GM21576 (cell line): Measurements from ENCODE around the gene MISFA.
"Not testable (repeated sequence)": the region's sequence is repeated elsewhere in the genome, so short reads cannot be mapped to it uniquely, and the experiment has no call there.

Experiments
- ATAC-seq: cut with Tn5 transposase; IDR thresholded peaks from one replicate; pipeline ENCODE4 v1.9.1; 2021; ENCODE audit warnings: mild to moderate bottlenecking, moderate library complexity; ENCODE audit not compliant: unreplicated experiment

Gene MISFA

GRCh38 chr11:18599739-18600230 lies at the start of gene MISFA:
MISFA (plus strand) TSS chr11:18599789; CDS start chr11:18599929, 140 bp downstream.
- no peak for ATAC-seq

- no peak for ATAC-seq
These were observed 36.4 kb upstream of the MISFA start for GRCh38 chr11:18563090-18563730.

- ATAC-seq, result no peak
These were observed 35.4 kb upstream of the MISFA start for GRCh38 chr11:18564149-18564548.

GRCh38 chr11:18566406-18566805 lies 33.2 kb upstream of the MISFA start:
- ATAC-seq, result no peak

- no peak for ATAC-seq
These were observed 32.5 kb upstream of the MISFA start for GRCh38 chr11:18567081-18567480.

- no peak for ATAC-seq
These were observed 24.2 kb upstream of the MISFA start for GRCh38 chr11:18575361-18575760.

DNA sequence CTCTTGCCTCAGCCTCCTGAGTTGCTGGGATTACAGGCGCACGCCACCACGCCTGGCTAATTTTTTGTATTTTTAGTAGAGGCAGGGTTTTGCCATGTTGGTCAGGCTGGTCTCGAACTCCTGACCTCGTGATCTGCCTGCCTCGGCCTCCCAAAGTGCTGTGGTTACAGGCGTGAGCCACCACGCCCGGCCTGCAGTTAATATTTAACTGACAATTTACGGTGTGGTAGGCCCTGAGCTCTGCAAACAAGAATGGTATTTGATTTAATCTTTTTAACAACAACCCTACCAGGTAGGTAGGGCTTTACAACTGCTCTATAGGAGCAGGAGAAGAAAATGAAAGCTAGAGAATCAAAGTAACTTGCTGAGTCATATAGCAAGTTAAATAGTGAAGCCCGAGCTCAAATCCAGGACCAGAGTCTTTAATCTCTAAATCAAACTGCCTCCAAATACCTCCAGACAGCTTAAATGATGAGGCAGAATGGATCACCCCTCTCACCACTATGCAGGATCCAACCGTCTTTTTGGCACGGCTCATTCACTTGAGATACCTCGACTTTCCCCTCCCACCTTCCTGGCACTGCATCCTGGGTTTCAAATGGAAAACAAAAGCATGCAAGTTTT lies 20.5 kb upstream of the MISFA start:
- no peak for ATAC-seq

DNA sequence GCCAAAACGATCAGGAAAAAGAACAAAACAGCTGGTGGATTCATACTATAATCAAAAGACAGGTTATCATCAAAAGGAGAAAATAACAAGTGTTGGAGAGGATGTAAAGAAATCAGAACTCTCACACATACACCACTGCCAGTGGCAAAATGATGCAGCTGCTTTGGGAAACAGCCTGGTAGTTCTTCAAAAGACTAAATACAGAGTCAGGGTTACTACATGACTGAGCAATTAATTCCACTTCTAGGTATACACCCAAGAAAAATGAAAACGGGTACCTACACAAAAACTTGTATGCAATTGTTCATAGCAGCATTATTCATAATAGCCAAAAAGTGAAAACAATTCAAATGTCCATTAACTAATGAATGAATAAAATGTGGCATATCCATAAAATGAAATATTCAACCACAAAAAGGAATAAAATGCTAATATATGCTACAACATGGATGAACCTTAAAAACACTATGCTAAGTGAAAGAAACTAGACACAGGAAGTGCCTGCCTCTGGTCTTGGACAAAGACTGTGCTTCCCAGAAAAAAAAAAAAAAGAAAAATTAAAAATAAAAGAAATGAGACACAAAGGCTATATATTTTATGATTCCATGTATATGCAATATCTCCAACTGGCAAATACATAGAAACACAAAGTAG lies 19.3 kb upstream of the MISFA start:
- ATAC-seq, result no peak

GRCh38 chr11:18581825-18582224 lies 17.8 kb upstream of the MISFA start:
- no peak for ATAC-seq

GRCh38 chr11:18588297-18589252 lies 11.0 kb upstream of the MISFA start, which contains the start of gene UEVLD:
UEVLD (minus strand) TSS chr11:18588734; CDS start chr11:18588654, 80 bp downstream.
- peak; percentile 53 for ATAC-seq

- ATAC-seq, result no peak
These were observed 9.0 kb upstream of the MISFA start for GRCh38 chr11:18590571-18590970.

DNA sequence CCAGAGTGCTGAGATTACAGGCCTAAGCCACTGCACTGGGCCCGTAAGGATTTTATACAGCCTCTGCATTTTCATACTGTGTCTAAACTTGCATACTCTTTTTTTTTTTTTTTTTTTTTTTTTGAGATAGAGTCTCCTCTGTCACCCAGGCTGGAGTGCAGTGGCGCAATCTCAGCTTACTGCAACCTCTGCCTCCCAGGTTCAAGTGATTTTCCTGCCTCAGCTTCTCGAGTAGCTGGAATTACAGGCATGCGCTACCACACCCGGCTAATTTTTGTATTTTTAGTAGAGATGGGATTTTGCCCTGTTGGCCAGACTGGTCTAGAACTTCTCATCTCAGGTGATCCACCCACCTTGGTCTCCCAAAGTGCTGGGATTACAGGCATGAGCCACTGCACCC lies 5.5 kb upstream of the MISFA start:
- ATAC-seq, result not testable (repeated sequence)

- no peak for ATAC-seq
These were observed 4.4 kb upstream of the MISFA start for GRCh38 chr11:18594999-18595749.

DNA sequence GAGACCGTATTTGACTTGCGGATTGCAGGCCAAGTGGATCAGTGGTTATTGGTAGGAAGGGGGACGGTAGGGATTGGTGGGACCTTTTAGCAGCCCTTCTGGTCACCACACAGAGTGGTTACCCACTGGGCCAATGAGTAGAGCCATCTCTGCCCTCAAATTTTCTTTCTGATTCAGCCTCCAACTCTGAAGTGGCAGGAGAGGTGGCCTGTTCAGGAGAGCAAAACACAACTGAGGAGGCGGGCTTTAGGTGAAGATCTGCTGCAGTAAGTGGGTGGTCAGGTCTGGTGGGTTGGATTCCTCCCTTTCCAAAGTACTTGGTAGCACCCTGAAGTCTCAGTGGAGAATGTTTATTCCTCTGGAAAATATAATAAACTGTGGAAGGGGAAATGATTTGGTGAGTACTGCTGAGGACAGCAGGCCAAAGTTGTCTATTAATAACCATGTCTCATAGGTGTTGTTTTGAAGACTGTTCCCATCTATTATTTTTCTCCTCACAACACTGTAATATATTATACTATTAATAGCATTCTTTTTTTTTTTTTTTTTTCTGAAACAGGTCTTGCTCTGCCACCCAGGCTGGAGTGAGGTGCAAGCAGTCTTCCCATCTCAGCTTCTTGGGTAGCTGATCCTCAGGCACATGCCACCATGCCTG lies 1.5 kb downstream of the MISFA start:
- no peak for ATAC-seq

DNA sequence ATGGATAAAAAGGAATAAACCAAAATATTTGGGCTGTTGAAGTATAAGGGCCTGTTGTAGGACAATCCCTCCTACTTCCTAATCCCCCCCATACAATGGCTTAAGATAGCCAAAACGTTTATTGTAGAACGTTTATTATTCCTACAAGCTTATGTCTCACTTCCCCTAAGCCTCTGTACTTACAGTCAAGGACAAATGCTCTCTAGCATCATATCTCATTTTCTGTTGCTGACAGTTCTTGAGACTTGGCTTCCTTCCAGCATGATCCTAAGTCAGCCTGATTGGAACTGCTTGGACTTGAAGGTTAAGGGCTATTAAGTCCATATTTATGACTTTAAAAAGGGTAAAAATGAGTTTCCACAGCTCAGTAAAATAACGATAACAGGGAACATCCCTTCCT lies 8.8 kb downstream of the MISFA start:
- ATAC-seq, result no peak

DNA sequence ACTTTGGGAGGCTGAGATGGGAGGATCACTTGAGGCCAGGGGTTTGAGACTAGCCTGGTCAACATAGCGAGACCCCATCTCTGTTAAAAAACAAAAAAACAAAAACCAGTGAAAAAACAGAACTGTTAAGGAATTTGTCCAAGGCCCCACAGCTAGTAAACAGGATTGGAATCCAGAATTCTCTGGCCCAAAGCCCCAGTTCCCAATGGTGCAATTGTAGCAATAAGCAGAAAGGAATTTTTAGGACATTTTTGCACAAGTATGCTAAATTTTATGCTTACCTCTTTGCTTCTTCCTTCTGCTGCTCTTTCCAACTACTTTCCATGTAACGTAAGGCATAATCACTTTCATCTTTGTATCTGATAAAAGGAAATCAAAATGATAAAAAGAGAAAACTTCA lies 11.6 kb downstream of the MISFA start:
- no peak for ATAC-seq

GRCh38 chr11:18612394-18612793 lies 12.8 kb downstream of the MISFA start:
- ATAC-seq, result no peak

GRCh38 chr11:18614667-18615066 lies 15.1 kb downstream of the MISFA start:
- no peak for ATAC-seq

- ATAC-seq, result peak; percentile 91
These were observed 16.2 kb downstream of the MISFA start for GRCh38 chr11:18615628-18616392.
